Liver (tissue), 9 donors: ENCODE data around the gene KLKB1. TPM values are rescaled to one million over a fixed set of nuclear protein-coding genes. Genes with fewer than 3 reads are reported as not detected.

Experiments
- DNase-seq: peaks from one replicate; pipeline ENCODE4 v3.0.0-alpha.2; 2017; ENCODE audit warnings: low spot score
- H3K27ac ChIP-seq, 2 donors: one replicate each; pipeline ENCODE4 v1.7.0; 2013; ENCODE audit warnings: inconsistent platforms in 2 of 2, low read length in 2 of 2, control low read depth in 1 of 2, low read depth in 1 of 2, mild to moderate bottlenecking in 1 of 2
- H3K27me3 ChIP-seq, 4 donors: one replicate each; pipeline versions ENCODE4 v1.6.1 to v1.7.0; 2013; ENCODE audit warnings: low read length in 3 of 4, inconsistent platforms in 1 of 4, mild to moderate bottlenecking in 1 of 4, moderate library complexity in 1 of 4; ENCODE audit not compliant: control insufficient read depth in 4 of 4, insufficient read depth in 4 of 4
- H3K36me3 ChIP-seq, 4 donors: one replicate each; pipeline versions ENCODE4 v1.6.1 to v1.7.0; 2013; ENCODE audit warnings: low read length in 3 of 4, mild to moderate bottlenecking in 3 of 4, low read depth in 1 of 4, moderate library complexity in 1 of 4; ENCODE audit not compliant: control insufficient read depth in 4 of 4, insufficient read depth in 3 of 4
- H3K4me1 ChIP-seq, 4 donors: one replicate each; pipeline versions ENCODE4 v1.6.1 to v1.7.0; 2013; ENCODE audit warnings: low read length in 3 of 4, mild to moderate bottlenecking in 3 of 4, moderate library complexity in 1 of 4; ENCODE audit not compliant: control insufficient read depth in 4 of 4, insufficient read depth in 4 of 4
- H3K4me3 ChIP-seq, 3 donors: one replicate each; pipeline versions ENCODE4 v1.6.1 to v1.7.0; 2013; ENCODE audit warnings: low read length in 3 of 3, control low read depth in 1 of 3, low read depth in 1 of 3, mild to moderate bottlenecking in 1 of 3
- H3K9ac ChIP-seq, 2 donors: one replicate each; pipeline ENCODE4 v1.7.0; 2013; ENCODE audit warnings: low read length in 2 of 2, mild to moderate bottlenecking in 2 of 2, moderate library complexity in 2 of 2, control low read depth in 1 of 2, low read depth in 1 of 2
- H3K9me3 ChIP-seq, 4 donors: one replicate each; pipeline versions ENCODE4 v1.6.1 to v1.7.0; 2013; ENCODE audit warnings: low read length in 3 of 4; ENCODE audit not compliant: control insufficient read depth in 4 of 4
- EGR1 ChIP-seq, 2 donors: IDR thresholded peaks; 2 replicates each; pipeline ENCODE4 v1.6.1; 2016 to 2018; ENCODE audit warnings: antibody characterized with exemption in 2 of 2, low read depth in 2 of 2
- FOXA1 ChIP-seq: IDR thresholded peaks from 2 replicates; pipeline ENCODE4 v1.6.1; 2016; ENCODE audit warnings: antibody characterized with exemption
- GABPA ChIP-seq, 2 donors: IDR thresholded peaks in 1 of 2; conservative IDR thresholded peaks in 1 of 2; 2 replicates each; pipeline ENCODE4 v1.6.1; 2016; ENCODE audit warnings: antibody characterized with exemption in 2 of 2, mild to moderate bottlenecking in 1 of 2, moderate library complexity in 1 of 2
- HNF4A ChIP-seq, 2 donors: conservative IDR thresholded peaks; 2 replicates each; pipeline ENCODE4 v1.6.1; 2016; ENCODE audit warnings: antibody characterized with exemption in 2 of 2, mild to moderate bottlenecking in 2 of 2
- JUND ChIP-seq, 2 donors: IDR thresholded peaks; 2 replicates each; pipeline ENCODE4 v1.6.1; 2016; ENCODE audit warnings: antibody characterized with exemption in 2 of 2
- NR2F2 ChIP-seq: IDR thresholded peaks from 2 replicates; pipeline ENCODE4 v1.6.1; 2016; ENCODE audit warnings: antibody characterized with exemption
- RAD21 ChIP-seq, 2 donors: IDR thresholded peaks; 2 replicates each; pipeline ENCODE4 v1.6.1; 2016; ENCODE audit warnings: antibody characterized with exemption in 2 of 2, mild to moderate bottlenecking in 2 of 2
- RXRA ChIP-seq, 2 donors: IDR thresholded peaks; 2 replicates each; pipeline ENCODE4 v1.6.1; 2017 to 2018; ENCODE audit warnings: antibody characterized with exemption in 2 of 2, mild to moderate bottlenecking in 1 of 2
- SP1 ChIP-seq: IDR thresholded peaks from 2 replicates; pipeline ENCODE4 v1.6.1; 2018; ENCODE audit warnings: antibody characterized with exemption, mild to moderate bottlenecking
- TAF1 ChIP-seq: conservative IDR thresholded peaks from 2 replicates; pipeline ENCODE4 v1.6.1; 2016; ENCODE audit warnings: antibody characterized with exemption, mild to moderate bottlenecking
- YY1 ChIP-seq: IDR thresholded peaks from 2 replicates; pipeline ENCODE4 v1.6.1; 2016; ENCODE audit warnings: antibody characterized with exemption, mild to moderate bottlenecking
- WGBS: extraction: QIAGEN DNeasy Blood & Tissue Kit; methylation state at CpG from one replicate; pipeline ENCODE4 v1.1.7; 2013; 5-methylcytosine and 5-hydroxymethylcytosine counted together
- polyA plus RNA-seq, 2 donors: library from polyadenylated mRNA; stranded (reverse) in 1 of 2; unstranded in 1 of 2; fragments of 200-250 nt in 1 of 2; fragments of >200 nt in 1 of 2; fragmentation: Nextera tagmentation in 1 of 2; extraction: Ambion mirVana in 1 of 2; gene quantifications; one replicate each; pipeline versions ENCODE4 v1.2.1 to v1.2.3, GENCODE V29; 2013 to 2015
- total RNA-seq, 2 donors: library from RNA; depleted of rRNA; stranded (reverse); fragments of >200 nt; gene quantifications; one replicate each; pipeline ENCODE4 v1.2.3, GENCODE V29; 2014
- TF ChIP-seq, protein P1 (sequence below): IDR thresholded peaks from 2 replicates; pipeline ENCODE4 v1.6.1; 2016; ENCODE audit warnings: antibody characterized with exemption, mild to moderate bottlenecking
- TF ChIP-seq, protein P2 (sequence below): IDR thresholded peaks from 2 replicates; pipeline ENCODE4 v1.6.1; 2016; ENCODE audit warnings: antibody characterized with exemption
- TF ChIP-seq, protein P3 (sequence below): IDR thresholded peaks from 2 replicates; pipeline ENCODE4 v1.6.1; 2016; ENCODE audit warnings: antibody characterized with exemption
- TF ChIP-seq, protein P4 (sequence below): fragments of 150-350 bp; IDR thresholded peaks from 2 replicates; pipeline ENCODE4 v1.5.1; 2017; ENCODE audit warnings: improper control_type of control experiment, low read depth, low read length; ENCODE audit not compliant: missing input control
- donor health status: healthy.
- donor health status: healthy.
- donor health status: healthy.
- donor health status: healthy.
- donor health status: healthy.

The KLKB1 gene
- total and polyA plus RNA-seq, 4 donors: 36.5 to 78.9 (median 60.2) TPM

DNA sequence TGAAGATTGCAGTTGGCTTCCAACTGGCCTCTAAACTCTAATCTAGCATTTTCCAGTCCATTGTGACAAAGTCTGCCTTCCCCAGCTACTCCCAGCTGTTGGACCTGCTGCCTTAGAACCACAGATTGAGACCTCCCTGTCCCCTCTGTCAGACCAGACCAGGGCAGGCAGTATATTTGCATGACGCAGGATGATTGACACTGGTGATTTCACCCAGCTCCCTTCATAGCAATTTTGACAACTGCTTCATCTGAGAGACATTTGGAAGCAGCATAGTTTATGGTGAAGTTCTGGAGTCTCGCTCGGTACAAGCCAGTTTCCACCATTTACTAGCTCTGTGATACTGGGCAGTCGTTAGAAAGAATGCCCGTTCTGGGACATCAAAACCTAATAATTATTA is 33.5 kb upstream of the KLKB1 start:
- Histone ChIP-seq H3K27ac (no peak overlapping the region), H3K4me1 (peaks cover 7 to 46% (median 30%) of the 10 kb centered on the region in 4 donors), H3K9ac (no peak overlapping the region), H3K36me3 (peaks cover 0 to 22% (median 6%) of the 10 kb centered on the region in 4 donors), H3K4me3 (peak overlapping the region in 1 of 3 donors; percentile 33), H3K27me3 (no peaks in the 10 kb centered on the region), H3K9me3 (no peaks in the 10 kb centered on the region)
- 95% methylated on average over 5 of the region's 5 CpGs for WGBS
- no peak for DNase-seq
- peak in 1 of 2 donors; percentile 7 for TF ChIP-seq HNF4A (conservative IDR thresholded peaks at IDR 0.05)
- TF ChIP-seq, protein P1, sequence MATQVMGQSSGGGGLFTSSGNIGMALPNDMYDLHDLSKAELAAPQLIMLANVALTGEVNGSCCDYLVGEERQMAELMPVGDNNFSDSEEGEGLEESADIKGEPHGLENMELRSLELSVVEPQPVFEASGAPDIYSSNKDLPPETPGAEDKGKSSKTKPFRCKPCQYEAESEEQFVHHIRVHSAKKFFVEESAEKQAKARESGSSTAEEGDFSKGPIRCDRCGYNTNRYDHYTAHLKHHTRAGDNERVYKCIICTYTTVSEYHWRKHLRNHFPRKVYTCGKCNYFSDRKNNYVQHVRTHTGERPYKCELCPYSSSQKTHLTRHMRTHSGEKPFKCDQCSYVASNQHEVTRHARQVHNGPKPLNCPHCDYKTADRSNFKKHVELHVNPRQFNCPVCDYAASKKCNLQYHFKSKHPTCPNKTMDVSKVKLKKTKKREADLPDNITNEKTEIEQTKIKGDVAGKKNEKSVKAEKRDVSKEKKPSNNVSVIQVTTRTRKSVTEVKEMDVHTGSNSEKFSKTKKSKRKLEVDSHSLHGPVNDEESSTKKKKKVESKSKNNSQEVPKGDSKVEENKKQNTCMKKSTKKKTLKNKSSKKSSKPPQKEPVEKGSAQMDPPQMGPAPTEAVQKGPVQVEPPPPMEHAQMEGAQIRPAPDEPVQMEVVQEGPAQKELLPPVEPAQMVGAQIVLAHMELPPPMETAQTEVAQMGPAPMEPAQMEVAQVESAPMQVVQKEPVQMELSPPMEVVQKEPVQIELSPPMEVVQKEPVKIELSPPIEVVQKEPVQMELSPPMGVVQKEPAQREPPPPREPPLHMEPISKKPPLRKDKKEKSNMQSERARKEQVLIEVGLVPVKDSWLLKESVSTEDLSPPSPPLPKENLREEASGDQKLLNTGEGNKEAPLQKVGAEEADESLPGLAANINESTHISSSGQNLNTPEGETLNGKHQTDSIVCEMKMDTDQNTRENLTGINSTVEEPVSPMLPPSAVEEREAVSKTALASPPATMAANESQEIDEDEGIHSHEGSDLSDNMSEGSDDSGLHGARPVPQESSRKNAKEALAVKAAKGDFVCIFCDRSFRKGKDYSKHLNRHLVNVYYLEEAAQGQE: no peak

DNA sequence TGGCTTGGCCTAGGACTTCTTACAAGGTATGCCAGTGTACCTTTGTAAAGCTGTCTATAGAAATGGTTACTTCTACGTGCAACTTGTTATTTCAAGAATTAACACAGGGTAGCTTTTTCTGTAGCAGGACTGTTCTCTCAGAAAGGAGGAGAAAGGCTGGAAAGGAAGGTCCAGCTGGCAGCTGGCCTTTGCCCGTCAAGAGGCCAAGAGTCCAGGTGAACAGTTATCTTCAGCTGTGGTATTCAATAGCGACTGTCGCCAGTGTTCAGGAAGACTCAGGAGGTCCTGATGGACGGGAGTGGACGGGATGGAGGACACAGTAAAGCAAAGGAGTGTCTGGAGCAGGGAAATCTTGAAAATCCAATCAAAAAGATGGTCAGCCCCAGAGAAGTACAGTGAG is 31.2 kb upstream of the KLKB1 start:
- H3K27ac ChIP-seq: no peak overlapping the region
- H3K27me3 ChIP-seq: no peaks in the 10 kb centered on the region
- no peak for DNase-seq
- peaks cover 0 to 35% (median 8%) of the 10 kb centered on the region in 4 donors for H3K36me3 ChIP-seq
- TF ChIP-seq HNF4A (conservative IDR thresholded peaks at IDR 0.05) (peak; percentile 74 to 78), YY1 (no peak), RXRA (IDR thresholded peaks at IDR 0.05) (peak in 1 of 2 donors; percentile 13), NR2F2 (no peak), GABPA (IDR thresholded peaks at IDR 0.05 in 1 of 2, conservative IDR thresholded peaks at IDR 0.05 in 1 of 2) (no peak), RAD21 (IDR thresholded peaks at IDR 0.05) (peak in 1 of 2 donors; percentile 6), TAF1 (no peak)
- TF ChIP-seq, protein P2, sequence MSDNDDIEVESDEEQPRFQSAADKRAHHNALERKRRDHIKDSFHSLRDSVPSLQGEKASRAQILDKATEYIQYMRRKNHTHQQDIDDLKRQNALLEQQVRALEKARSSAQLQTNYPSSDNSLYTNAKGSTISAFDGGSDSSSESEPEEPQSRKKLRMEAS: no peak
- WGBS: 53% methylated on average over 6 of the region's 6 CpGs
- no peak overlapping the region for H3K9ac ChIP-seq
- H3K4me3 ChIP-seq: no peak overlapping the region
- H3K9me3 ChIP-seq: no peaks in the 10 kb centered on the region
- peaks cover 4 to 30% (median 17%) of the 10 kb centered on the region in 4 donors for H3K4me1 ChIP-seq

DNA sequence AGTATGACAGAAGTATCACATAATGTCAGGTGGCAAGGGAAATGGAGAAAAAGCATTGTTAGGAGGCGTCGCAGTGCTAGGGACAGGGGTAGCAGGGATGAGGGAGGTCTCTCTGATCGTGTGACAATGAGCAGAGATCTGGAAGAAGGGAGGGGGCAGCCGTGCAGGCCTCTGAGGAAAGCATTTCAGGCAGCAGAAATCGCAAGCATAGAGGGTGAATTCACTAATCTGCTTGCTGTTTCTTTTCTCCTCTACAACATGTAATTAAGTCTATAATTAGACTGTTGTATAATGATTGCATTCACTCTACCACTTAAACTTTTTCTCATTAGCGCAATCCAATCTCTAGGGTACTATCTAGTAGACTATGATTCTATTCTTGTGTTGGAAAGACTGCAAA is 26.8 kb upstream of the KLKB1 start:
- H3K4me3 ChIP-seq: no peak overlapping the region
- 85% methylated on average over 6 of the region's 6 CpGs for WGBS
- DNase-seq: no peak
- no peaks in the 10 kb centered on the region for H3K9me3 ChIP-seq
- H3K9ac ChIP-seq: no peak overlapping the region
- H3K4me1 ChIP-seq: peaks cover under 1 to 12% (median 6%) of the 10 kb centered on the region in 4 donors
- H3K36me3 ChIP-seq: peaks cover 2 to 49% (median 27%) of the 10 kb centered on the region in 4 donors
- H3K27me3 ChIP-seq: no peaks in the 10 kb centered on the region
- H3K27ac ChIP-seq: no peak overlapping the region
- TF ChIP-seq, protein P2: no peak
- TF ChIP-seq GABPA (IDR thresholded peaks at IDR 0.05 in 1 of 2, conservative IDR thresholded peaks at IDR 0.05 in 1 of 2) (no peak), RAD21 (IDR thresholded peaks at IDR 0.05) (no peak), EGR1 (IDR thresholded peaks at IDR 0.05; ENCODE audit: low read depth in 2 of 2) (no peak), NR2F2 (no peak), RXRA (IDR thresholded peaks at IDR 0.05) (no peak), SP1 (no peak), JUND (IDR thresholded peaks at IDR 0.05) (no peak), FOXA1 (no peak)
- TF ChIP-seq, protein P3, sequence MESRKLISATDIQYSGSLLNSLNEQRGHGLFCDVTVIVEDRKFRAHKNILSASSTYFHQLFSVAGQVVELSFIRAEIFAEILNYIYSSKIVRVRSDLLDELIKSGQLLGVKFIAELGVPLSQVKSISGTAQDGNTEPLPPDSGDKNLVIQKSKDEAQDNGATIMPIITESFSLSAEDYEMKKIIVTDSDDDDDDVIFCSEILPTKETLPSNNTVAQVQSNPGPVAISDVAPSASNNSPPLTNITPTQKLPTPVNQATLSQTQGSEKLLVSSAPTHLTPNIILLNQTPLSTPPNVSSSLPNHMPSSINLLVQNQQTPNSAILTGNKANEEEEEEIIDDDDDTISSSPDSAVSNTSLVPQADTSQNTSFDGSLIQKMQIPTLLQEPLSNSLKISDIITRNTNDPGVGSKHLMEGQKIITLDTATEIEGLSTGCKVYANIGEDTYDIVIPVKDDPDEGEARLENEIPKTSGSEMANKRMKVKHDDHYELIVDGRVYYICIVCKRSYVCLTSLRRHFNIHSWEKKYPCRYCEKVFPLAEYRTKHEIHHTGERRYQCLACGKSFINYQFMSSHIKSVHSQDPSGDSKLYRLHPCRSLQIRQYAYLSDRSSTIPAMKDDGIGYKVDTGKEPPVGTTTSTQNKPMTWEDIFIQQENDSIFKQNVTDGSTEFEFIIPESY: no peak
- TF ChIP-seq, protein P4, sequence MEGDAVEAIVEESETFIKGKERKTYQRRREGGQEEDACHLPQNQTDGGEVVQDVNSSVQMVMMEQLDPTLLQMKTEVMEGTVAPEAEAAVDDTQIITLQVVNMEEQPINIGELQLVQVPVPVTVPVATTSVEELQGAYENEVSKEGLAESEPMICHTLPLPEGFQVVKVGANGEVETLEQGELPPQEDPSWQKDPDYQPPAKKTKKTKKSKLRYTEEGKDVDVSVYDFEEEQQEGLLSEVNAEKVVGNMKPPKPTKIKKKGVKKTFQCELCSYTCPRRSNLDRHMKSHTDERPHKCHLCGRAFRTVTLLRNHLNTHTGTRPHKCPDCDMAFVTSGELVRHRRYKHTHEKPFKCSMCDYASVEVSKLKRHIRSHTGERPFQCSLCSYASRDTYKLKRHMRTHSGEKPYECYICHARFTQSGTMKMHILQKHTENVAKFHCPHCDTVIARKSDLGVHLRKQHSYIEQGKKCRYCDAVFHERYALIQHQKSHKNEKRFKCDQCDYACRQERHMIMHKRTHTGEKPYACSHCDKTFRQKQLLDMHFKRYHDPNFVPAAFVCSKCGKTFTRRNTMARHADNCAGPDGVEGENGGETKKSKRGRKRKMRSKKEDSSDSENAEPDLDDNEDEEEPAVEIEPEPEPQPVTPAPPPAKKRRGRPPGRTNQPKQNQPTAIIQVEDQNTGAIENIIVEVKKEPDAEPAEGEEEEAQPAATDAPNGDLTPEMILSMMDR: no peak
